Heart left ventricle (tissue), 13 donors: Measurements from ENCODE around the gene PCBP4.

Source experiments
- CTCF ChIP-seq, 12 donors: fragments of 200-600 bp; sonication (generic) in 4 of 12; IDR thresholded peaks; one replicate each; pipeline versions ENCODE4 v1.5.0 to v1.8.0; 2018 to 2022; ENCODE audit warnings: antibody characterized with exemption in 12 of 12, mild to moderate bottlenecking in 5 of 12
- POLR2A ChIP-seq, 2 donors: fragments of 450-650 bp; IDR thresholded peaks; one replicate each; pipeline ENCODE4 v1.6.1; 2017; ENCODE audit warnings: antibody characterized with exemption in 2 of 2, mild to moderate bottlenecking in 2 of 2, moderate library complexity in 2 of 2
- donor health status: ischemic (EF 13 %, LVEDD 7.1; RV severe dilation, severe dysfunction).
- donor health status: DM: no; HTN: yes; CAD: no.
- donor health status: DM: no; HTN: no; CAD: no.
- donor health status: ischemic (EF 25% LVEDD 6.9; RV normal size, moderate dysfunction).
- donor health status: ischemic (EF 25% LVEDD 5.7; RV mildly dilated, moderate dysfunction).
- donor health status: ischemic (EF 35%, LVEDD 5.7; RV mildly dilated, moderate dysfunction).
- donor health status: nonischemic (EF 11% LVEDD 7.7; RV severe dilation, severe dysfunction).
- donor health status: DM: yes; HTN: yes; CAD: no.
- donor health status: PGD.
- donor health status: ischemic (EF 29% LVEDD 5.4; RV normal size, mild dysfunction).
- donor health status: nonischemic (EF 23%, LVEDD 6.1; RV moderate dilation, normal function).

GRCh38 chr3:51927061-51927977 lies 39.9 kb downstream of the PCBP4 start:
- TF ChIP-seq CTCF (IDR thresholded peaks at IDR 0.05) (no peak), POLR2A (IDR thresholded peaks at IDR 0.05) (no peak)
